Measurements from ENCODE around the gene CD274.

DNA sequence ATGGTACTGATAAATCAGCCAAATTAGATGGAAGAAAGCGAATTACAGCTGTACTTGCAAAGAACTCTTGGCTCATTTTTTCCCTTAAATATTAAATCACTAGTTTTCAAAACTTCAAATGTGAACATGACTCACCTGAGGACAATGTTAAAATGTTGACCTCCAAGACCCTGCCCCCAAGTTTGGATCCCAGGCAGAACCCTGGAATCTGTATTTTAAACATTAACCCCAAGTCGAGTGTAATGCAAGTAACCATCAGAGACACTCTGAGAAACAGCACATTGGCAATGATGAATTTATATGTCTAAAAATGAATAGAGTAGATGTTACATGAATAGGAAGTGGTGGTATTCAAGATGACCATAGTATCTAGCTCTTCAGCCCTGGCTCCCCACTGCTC is 2.3 kb upstream of the CD274 start:
- TF ChIP-seq EZH2 (optimal IDR thresholded peaks at IDR 0.05; ENCODE audit: low read depth, low read length): no peak
- TF ChIP-seq, protein P1, sequence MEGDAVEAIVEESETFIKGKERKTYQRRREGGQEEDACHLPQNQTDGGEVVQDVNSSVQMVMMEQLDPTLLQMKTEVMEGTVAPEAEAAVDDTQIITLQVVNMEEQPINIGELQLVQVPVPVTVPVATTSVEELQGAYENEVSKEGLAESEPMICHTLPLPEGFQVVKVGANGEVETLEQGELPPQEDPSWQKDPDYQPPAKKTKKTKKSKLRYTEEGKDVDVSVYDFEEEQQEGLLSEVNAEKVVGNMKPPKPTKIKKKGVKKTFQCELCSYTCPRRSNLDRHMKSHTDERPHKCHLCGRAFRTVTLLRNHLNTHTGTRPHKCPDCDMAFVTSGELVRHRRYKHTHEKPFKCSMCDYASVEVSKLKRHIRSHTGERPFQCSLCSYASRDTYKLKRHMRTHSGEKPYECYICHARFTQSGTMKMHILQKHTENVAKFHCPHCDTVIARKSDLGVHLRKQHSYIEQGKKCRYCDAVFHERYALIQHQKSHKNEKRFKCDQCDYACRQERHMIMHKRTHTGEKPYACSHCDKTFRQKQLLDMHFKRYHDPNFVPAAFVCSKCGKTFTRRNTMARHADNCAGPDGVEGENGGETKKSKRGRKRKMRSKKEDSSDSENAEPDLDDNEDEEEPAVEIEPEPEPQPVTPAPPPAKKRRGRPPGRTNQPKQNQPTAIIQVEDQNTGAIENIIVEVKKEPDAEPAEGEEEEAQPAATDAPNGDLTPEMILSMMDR (IDR thresholded peaks at IDR 0.05; ENCODE audit: low read length): no peak

Measured in MM.1S (cell line).